WTC11 (cell line): Measurements from ENCODE around the gene FRMD4A.

Experiments
- AR ChIP-seq: fragments of 250-450 bp; sonication (Bioruptor Pico); IDR thresholded peaks from 2 replicates; pipeline ENCODE4 v1.9.0; 2021; ENCODE audit warnings: mild to moderate bottlenecking
- CREM ChIP-seq: sonication (generic); formaldehyde crosslinking; IDR thresholded peaks from 2 replicates; pipeline ENCODE4 v1.8.1; 2022; ENCODE audit warnings: mild to moderate bottlenecking, missing genetic modification reagents, moderate library complexity
- FOXK1 ChIP-seq: sonication (generic); formaldehyde crosslinking; IDR thresholded peaks from 2 replicates; pipeline ENCODE4 v1.8.0; 2022; ENCODE audit warnings: mild to moderate bottlenecking, moderate library complexity, missing genetic modification reagents
- OVOL2 ChIP-seq: fragments of 250-450 bp; sonication (Bioruptor Pico); IDR thresholded peaks from 2 replicates; pipeline ENCODE4 v1.9.0; 2021; ENCODE audit warnings: mild to moderate bottlenecking, borderline replicate concordance
- SMAD3 ChIP-seq: sonication (generic); formaldehyde crosslinking; IDR thresholded peaks from 2 replicates; pipeline ENCODE4 v1.8.0; 2022; ENCODE audit warnings: missing genetic modification reagents, mild to moderate bottlenecking, borderline replicate concordance
- TCF7 ChIP-seq: sonication (generic); formaldehyde crosslinking; IDR thresholded peaks from 2 replicates; pipeline ENCODE4 v1.8.0; 2022; ENCODE audit warnings: mild to moderate bottlenecking, low read depth, missing genetic modification reagents, moderate library complexity
- ZBTB43 ChIP-seq: sonication (generic); formaldehyde crosslinking; IDR thresholded peaks from 2 replicates; pipeline ENCODE4 v1.8.1; 2023; ENCODE audit warnings: mild to moderate bottlenecking, missing genetic modification reagents
- ZNF232 ChIP-seq: sonication (generic); formaldehyde crosslinking; IDR thresholded peaks from 2 replicates; pipeline ENCODE4 v1.8.0; 2022; ENCODE audit warnings: mild to moderate bottlenecking, missing genetic modification reagents
- TF ChIP-seq, protein P1 (sequence below): fragments of 200-600 bp; IDR thresholded peaks from 2 replicates; pipeline ENCODE4 v1.8.0; 2022; ENCODE audit warnings: antibody characterized with exemption
- TF ChIP-seq, protein P2 (sequence below): sonication (generic); formaldehyde crosslinking; IDR thresholded peaks from 2 replicates; pipeline ENCODE4 v1.8.0; 2023; ENCODE audit warnings: mild to moderate bottlenecking, missing genetic modification reagents

DNA sequence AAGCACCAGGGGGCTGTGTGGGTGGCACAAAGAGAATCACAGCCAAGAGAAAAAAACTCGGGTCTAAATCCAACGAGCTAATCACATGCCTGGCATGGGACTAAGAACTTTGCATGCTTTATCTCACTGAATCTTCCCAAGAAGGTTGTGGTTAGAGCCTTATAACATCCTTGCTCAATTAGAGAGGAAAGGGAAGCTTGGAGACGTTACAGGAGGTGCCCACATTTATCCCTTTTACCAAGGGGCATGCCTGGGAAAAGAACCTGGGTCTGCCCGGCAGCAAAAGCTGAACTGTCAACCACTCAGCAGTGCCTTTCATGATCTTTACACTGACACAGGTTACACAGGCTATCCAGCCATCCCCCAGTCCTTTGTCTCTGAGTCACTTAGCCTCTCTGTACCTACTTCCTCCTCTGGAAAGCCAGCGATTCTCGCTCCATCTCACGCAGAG, 553.8 kb downstream of the FRMD4A start:
- TF ChIP-seq, protein P1, sequence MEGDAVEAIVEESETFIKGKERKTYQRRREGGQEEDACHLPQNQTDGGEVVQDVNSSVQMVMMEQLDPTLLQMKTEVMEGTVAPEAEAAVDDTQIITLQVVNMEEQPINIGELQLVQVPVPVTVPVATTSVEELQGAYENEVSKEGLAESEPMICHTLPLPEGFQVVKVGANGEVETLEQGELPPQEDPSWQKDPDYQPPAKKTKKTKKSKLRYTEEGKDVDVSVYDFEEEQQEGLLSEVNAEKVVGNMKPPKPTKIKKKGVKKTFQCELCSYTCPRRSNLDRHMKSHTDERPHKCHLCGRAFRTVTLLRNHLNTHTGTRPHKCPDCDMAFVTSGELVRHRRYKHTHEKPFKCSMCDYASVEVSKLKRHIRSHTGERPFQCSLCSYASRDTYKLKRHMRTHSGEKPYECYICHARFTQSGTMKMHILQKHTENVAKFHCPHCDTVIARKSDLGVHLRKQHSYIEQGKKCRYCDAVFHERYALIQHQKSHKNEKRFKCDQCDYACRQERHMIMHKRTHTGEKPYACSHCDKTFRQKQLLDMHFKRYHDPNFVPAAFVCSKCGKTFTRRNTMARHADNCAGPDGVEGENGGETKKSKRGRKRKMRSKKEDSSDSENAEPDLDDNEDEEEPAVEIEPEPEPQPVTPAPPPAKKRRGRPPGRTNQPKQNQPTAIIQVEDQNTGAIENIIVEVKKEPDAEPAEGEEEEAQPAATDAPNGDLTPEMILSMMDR: no peak
- TF ChIP-seq OVOL2 (CRISPR knock-in tag): no peak
- no peak for TF ChIP-seq FOXK1 (CRISPR knock-in tag)
- TF ChIP-seq ZBTB43: no peak
- no peak for TF ChIP-seq ZNF232 (CRISPR knock-in tag)
- no peak for TF ChIP-seq TCF7 (CRISPR knock-in tag)
- TF ChIP-seq CREM: no peak
- TF ChIP-seq, protein P2, sequence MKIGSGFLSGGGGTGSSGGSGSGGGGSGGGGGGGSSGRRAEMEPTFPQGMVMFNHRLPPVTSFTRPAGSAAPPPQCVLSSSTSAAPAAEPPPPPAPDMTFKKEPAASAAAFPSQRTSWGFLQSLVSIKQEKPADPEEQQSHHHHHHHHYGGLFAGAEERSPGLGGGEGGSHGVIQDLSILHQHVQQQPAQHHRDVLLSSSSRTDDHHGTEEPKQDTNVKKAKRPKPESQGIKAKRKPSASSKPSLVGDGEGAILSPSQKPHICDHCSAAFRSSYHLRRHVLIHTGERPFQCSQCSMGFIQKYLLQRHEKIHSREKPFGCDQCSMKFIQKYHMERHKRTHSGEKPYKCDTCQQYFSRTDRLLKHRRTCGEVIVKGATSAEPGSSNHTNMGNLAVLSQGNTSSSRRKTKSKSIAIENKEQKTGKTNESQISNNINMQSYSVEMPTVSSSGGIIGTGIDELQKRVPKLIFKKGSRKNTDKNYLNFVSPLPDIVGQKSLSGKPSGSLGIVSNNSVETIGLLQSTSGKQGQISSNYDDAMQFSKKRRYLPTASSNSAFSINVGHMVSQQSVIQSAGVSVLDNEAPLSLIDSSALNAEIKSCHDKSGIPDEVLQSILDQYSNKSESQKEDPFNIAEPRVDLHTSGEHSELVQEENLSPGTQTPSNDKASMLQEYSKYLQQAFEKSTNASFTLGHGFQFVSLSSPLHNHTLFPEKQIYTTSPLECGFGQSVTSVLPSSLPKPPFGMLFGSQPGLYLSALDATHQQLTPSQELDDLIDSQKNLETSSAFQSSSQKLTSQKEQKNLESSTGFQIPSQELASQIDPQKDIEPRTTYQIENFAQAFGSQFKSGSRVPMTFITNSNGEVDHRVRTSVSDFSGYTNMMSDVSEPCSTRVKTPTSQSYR (CRISPR knock-in tag): no peak
- no peak for TF ChIP-seq AR (CRISPR knock-in tag)
- no peak for TF ChIP-seq SMAD3 (CRISPR knock-in tag)
